HCT116 (cell line): ENCODE measurements around the gene SCUBE2. TPM values are rescaled to one million over a fixed set of nuclear protein-coding genes. Genes with fewer than 3 reads are reported as not detected.

Experiments
- ATAC-seq: fragments of 200-7000 bp; cut with Tn5 transposase; 2 replicates; pipeline ENCODE4 v1.9.1; 2020; ENCODE audit warnings: mild to moderate bottlenecking, moderate library complexity
- BruUV-seq: library from RNA; stranded (reverse); fragments of 400-500 nt; replicated peaks from 2 replicates; lab custom pipeline; 2021; lab: Mats Ljungman, UMichigan
- CTCF ChIA-PET: fragments of 300-600 bp; sonication (Branson Sonifier 250); formaldehyde crosslinking; loops from one replicate; lab custom pipeline; 2021; ENCODE audit warnings: antibody characterized with exemption; lab: Charles Lee
- POLR2A ChIA-PET: fragments of 300-600, 350-600 bp; sonication (Branson Sonifier 250); formaldehyde crosslinking; loops from one replicate; lab custom pipeline; 2021; ENCODE audit warnings: antibody characterized with exemption; lab: Charles Lee
- RAD21 ChIA-PET, 2 experiments: fragments of 300-600 bp; sonication (Branson Sonifier 250); formaldehyde crosslinking; loops; one replicate each; lab custom pipeline; 2023; ENCODE audit warnings: low total read pairs in 2 of 2; ENCODE audit not compliant: uncharacterized antibody in 2 of 2, unreplicated experiment in 2 of 2, low non-redundant PET in 1 of 2; lab: Charles Lee
- DNase-seq: peaks from one replicate; pipeline ENCODE4 v3.0.0-alpha.2; 2010; ENCODE audit warnings: low read depth, low spot score
- H2AFZ ChIP-seq: fragments of 200-600 bp; shearing (Covaris generic), sonication (generic); 2 replicates; pipeline ENCODE4 v1.6.1; 2017; ENCODE audit warnings: low read depth, mixed run types, mixed read lengths, antibody characterized with exemption, low read length; ENCODE audit not compliant: poor library complexity, severe bottlenecking
- H3K27ac ChIP-seq: 2 replicates; pipeline ENCODE4 v1.5.1; 2012; ENCODE audit warnings: low read depth, low read length
- H3K27me3 ChIP-seq: fragments of 200-600 bp; sonication (generic); 2 replicates; pipeline ENCODE4 v1.6.1; 2016; ENCODE audit warnings: mixed run types, low read length, mixed read lengths; ENCODE audit not compliant: insufficient read depth
- H3K36me3 ChIP-seq, 2 experiments: fragments of 200-500 bp in 1 of 2; fragments of 200-600 bp in 1 of 2; sonication (Bioruptor generic) in 1 of 2; sonication (generic) in 1 of 2; 2 replicates each; pipeline versions ENCODE4 v1.5.1 to v1.6.1; 2014 to 2016; ENCODE audit warnings: low read length in 2 of 2, inconsistent platforms in 1 of 2, mixed read lengths in 1 of 2, mixed run types in 1 of 2; ENCODE audit not compliant: insufficient read depth in 2 of 2, control insufficient read depth in 1 of 2
- H3K4me1 ChIP-seq, 2 experiments: fragments of 200-600 bp in 1 of 2; sonication (generic) in 1 of 2; 2 replicates each; pipeline versions ENCODE4 v1.5.1 to v1.6.1; 2012 to 2017; ENCODE audit warnings: low read length in 2 of 2, inconsistent platforms in 1 of 2, mild to moderate bottlenecking in 1 of 2, mixed read lengths in 1 of 2, mixed run types in 1 of 2, moderate library complexity in 1 of 2; ENCODE audit not compliant: insufficient read depth in 2 of 2, control insufficient read depth in 1 of 2
- H3K4me2 ChIP-seq: fragments of 200-600 bp; sonication (generic); 2 replicates; pipeline ENCODE4 v1.6.1; 2017; ENCODE audit warnings: mixed run types, low read length, mixed read lengths
- H3K4me3 ChIP-seq, 2 experiments: fragments of 200-600 bp in 1 of 2; sonication (generic) in 1 of 2; replicated peaks in 1 of 2; 2 replicates each; pipeline ENCODE4 v1.5.1; 2011 to 2016; ENCODE audit warnings: low read length in 2 of 2, control low read depth in 1 of 2, low read depth in 1 of 2, mild to moderate bottlenecking in 1 of 2, mixed read lengths in 1 of 2, mixed run types in 1 of 2
- H3K79me2 ChIP-seq: fragments of 200-600 bp; sonication (generic); 2 replicates; pipeline ENCODE4 v1.6.1; 2017; ENCODE audit warnings: mild to moderate bottlenecking, mixed run types, low read length, moderate library complexity, mixed read lengths; ENCODE audit not compliant: insufficient read depth
- H3K9ac ChIP-seq: fragments of 200-600 bp; sonication (generic); 2 replicates; pipeline ENCODE4 v1.6.1; 2016; ENCODE audit warnings: low read length, mixed read lengths
- H3K9me2 ChIP-seq: fragments of 200-600 bp; sonication (generic), shearing (Covaris generic); 2 replicates; pipeline ENCODE4 v1.6.1; 2017; ENCODE audit warnings: mixed run types, mild to moderate bottlenecking, moderate library complexity; ENCODE audit not compliant: insufficient read depth
- H3K9me3 ChIP-seq, 2 experiments: fragments of 200-500 bp in 1 of 2; fragments of 200-600 bp in 1 of 2; sonication (Bioruptor generic) in 1 of 2; sonication (generic) in 1 of 2; 2 replicates each; pipeline ENCODE4 v1.6.1; 2014 to 2017; ENCODE audit warnings: low read length in 2 of 2, mixed read lengths in 2 of 2, inconsistent platforms in 1 of 2, low read depth in 1 of 2, mild to moderate bottlenecking in 1 of 2, mixed run types in 1 of 2, moderate library complexity in 1 of 2; ENCODE audit not compliant: control insufficient read depth in 1 of 2, insufficient read depth in 1 of 2
- H4K20me1 ChIP-seq: fragments of 200-600 bp; sonication (generic), shearing (Covaris generic); 2 replicates; pipeline ENCODE4 v1.6.1; 2017; ENCODE audit warnings: mixed run types, mild to moderate bottlenecking, moderate library complexity; ENCODE audit not compliant: insufficient read depth
- CBX3 ChIP-seq: IDR thresholded peaks from 2 replicates; pipeline ENCODE4 v1.6.1; 2012; ENCODE audit warnings: low read depth
- ELF1 ChIP-seq: IDR thresholded peaks from 2 replicates; pipeline ENCODE4 v1.6.1; 2012; ENCODE audit warnings: low read depth, borderline replicate concordance
- EZH2phosphoT487 ChIP-seq: fragments of 200-600 bp; IDR thresholded peaks from 2 replicates; pipeline ENCODE4 v1.6.1; 2018; ENCODE audit warnings: antibody characterized with exemption, borderline replicate concordance
- JUND ChIP-seq: IDR thresholded peaks from 2 replicates; pipeline ENCODE4 v1.6.1; 2012
- POLR2A ChIP-seq: IDR thresholded peaks from 2 replicates; pipeline ENCODE4 v1.7.0; 2011; ENCODE audit warnings: borderline replicate concordance; ENCODE audit not compliant: insufficient read depth, insufficient read length; ENCODE audit errors: extremely low read depth
- RAD21 ChIP-seq: IDR thresholded peaks from 2 replicates; pipeline ENCODE4 v1.6.1; 2012; ENCODE audit warnings: low read depth, mild to moderate bottlenecking
- REST ChIP-seq: IDR thresholded peaks from 2 replicates; pipeline ENCODE4 v1.6.1; 2012; ENCODE audit warnings: low read depth
- intact Hi-C: fragments of 100-400 bp; cut with micrococcal nuclease; formaldehyde crosslinking; loops from 2 replicates; pipeline ENCODE4 v1.10.0; 2022
- total RNA-seq: library from RNA; stranded (reverse); gene quantifications from one replicate; pipeline ENCODE4 v1.2.1, GENCODE V29; 2021; ENCODE audit not compliant: unreplicated experiment
- TF ChIP-seq, protein P1 (sequence below): IDR thresholded peaks from 2 replicates; pipeline ENCODE4 v1.6.1; 2011; ENCODE audit warnings: mild to moderate bottlenecking, low read length, moderate library complexity; ENCODE audit not compliant: insufficient replicate concordance; ENCODE audit errors: extremely low read depth

The SCUBE2 gene
- total RNA-seq, 1 experiment from 2014 or later: 1.3 TPM

DNA sequence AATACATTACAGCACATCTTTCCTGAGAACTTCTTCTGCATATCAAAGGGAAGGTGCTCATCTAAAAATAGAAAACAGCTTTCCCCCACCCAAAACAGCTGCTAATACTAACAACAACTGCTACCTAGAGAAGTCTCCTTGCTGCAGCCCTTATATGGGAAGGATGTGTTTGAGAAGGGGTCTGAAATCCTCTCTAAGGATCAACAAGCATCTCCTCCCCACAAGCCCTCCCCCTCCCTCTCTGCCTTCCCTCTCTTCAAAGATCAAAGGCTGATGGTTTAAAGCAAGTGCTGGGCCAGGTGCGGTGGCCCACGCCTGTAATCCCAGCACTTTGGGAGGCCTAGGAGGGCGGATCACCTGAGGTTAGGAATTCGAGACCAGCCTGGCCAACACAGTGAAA, 33.5 kb downstream of the SCUBE2 start:
- RAD21 ChIA-PET: no interaction called here
- no peaks in the 10 kb centered on the region for H3K4me1 ChIP-seq
- H3K4me2 ChIP-seq: no peak overlapping the region
- H3K9ac ChIP-seq: no peak overlapping the region
- POLR2A ChIA-PET: no interaction called here
- intact Hi-C loops: no loop called here
- H4K20me1 ChIP-seq: no peaks in the 10 kb centered on the region
- CTCF ChIA-PET: no interaction called here
- no peak overlapping the region for H3K27ac ChIP-seq
- no TSS peak for BruUV-seq
- no peaks in the 10 kb centered on the region for H3K9me3 ChIP-seq
- H3K36me3 ChIP-seq: no peaks in the 10 kb centered on the region
- no peaks in the 10 kb centered on the region for H3K27me3 ChIP-seq
- H3K79me2 ChIP-seq: no peaks in the 10 kb centered on the region
- H2AFZ ChIP-seq: no peak overlapping the region
- no peak for TF ChIP-seq JUND
- TF ChIP-seq EZH2phosphoT487: no peak
- TF ChIP-seq REST: no peak
- TF ChIP-seq ELF1: no peak
- TF ChIP-seq, protein P1, sequence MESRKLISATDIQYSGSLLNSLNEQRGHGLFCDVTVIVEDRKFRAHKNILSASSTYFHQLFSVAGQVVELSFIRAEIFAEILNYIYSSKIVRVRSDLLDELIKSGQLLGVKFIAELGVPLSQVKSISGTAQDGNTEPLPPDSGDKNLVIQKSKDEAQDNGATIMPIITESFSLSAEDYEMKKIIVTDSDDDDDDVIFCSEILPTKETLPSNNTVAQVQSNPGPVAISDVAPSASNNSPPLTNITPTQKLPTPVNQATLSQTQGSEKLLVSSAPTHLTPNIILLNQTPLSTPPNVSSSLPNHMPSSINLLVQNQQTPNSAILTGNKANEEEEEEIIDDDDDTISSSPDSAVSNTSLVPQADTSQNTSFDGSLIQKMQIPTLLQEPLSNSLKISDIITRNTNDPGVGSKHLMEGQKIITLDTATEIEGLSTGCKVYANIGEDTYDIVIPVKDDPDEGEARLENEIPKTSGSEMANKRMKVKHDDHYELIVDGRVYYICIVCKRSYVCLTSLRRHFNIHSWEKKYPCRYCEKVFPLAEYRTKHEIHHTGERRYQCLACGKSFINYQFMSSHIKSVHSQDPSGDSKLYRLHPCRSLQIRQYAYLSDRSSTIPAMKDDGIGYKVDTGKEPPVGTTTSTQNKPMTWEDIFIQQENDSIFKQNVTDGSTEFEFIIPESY: no peak
- TF ChIP-seq POLR2A: no peak
- TF ChIP-seq CBX3: no peak
- no peak for TF ChIP-seq RAD21
- no peaks in the 10 kb centered on the region for H3K9me2 ChIP-seq
- no peak for ATAC-seq
- no peak for DNase-seq
- no peak overlapping the region for H3K4me3 ChIP-seq
